Mononuclear cell (primary cell): ENCODE data around the gene GLI2. TPM values are rescaled to one million over a fixed set of nuclear protein-coding genes. Genes with fewer than 3 reads are reported as not detected.

ENCODE experiments used
- H3K27me3 ChIP-seq: 2 replicates; pipeline ENCODE4 v1.6.0; 2011; ENCODE audit warnings: low read length, control low read depth; ENCODE audit not compliant: insufficient read depth
- H3K4me1 ChIP-seq: 2 replicates; pipeline ENCODE4 v1.5.1; 2011; ENCODE audit warnings: mild to moderate bottlenecking, low read length, control low read depth; ENCODE audit not compliant: insufficient read depth
- H3K4me3 ChIP-seq: 2 replicates; pipeline ENCODE4 v1.5.1; 2011; ENCODE audit warnings: mild to moderate bottlenecking, low read length, moderate library complexity
- H3K9me3 ChIP-seq: 2 replicates; pipeline ENCODE4 v1.5.1; 2011; ENCODE audit warnings: low read depth, mild to moderate bottlenecking, control low read depth, low read length
- total RNA-seq: library from RNA; depleted of rRNA; stranded (reverse); fragments of >200 nt; gene quantifications from one replicate; pipeline ENCODE4 v1.2.3, GENCODE V29; 2012

GLI2 gene
- total RNA-seq, 1 donor, result not detected

DNA sequence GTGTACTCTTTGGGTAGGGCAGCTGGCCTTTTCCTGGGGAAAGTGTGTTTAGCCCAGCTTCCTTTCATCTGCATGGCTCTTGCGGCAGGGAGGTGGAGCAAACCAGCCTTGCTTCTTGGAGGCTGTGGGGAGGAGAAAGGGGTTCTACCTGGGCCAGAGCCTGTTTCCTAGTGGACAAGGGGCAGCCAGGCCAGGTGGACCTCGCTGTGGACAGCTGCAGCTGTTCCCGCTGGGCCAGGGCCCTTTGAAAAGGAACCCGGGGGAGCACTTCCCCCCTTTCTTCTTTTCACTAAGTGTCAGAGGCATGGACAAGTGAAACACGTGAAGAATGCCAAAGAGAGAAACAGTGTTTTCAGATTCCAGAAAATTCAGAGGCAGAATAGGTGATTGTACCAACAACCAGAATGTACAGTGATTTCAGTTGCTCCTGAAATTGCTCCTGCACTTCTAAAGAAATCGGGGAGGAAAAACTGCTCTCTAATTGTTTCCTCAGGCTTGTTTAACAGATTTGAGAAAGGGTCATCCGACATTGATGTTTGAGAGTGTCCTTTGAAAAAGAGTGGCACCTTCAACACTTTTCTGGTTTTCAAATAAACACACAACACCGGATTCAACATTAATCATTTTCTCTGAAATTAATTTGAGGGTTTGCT is 3.9 kb downstream of the GLI2 start:
- Histone ChIP-seq H3K4me1 (no peaks in the 10 kb centered on the region), H3K9me3 (no peaks in the 10 kb centered on the region), H3K4me3 (no peak overlapping the region), H3K27me3 (peaks cover 74% of the 10 kb centered on the region)

DNA sequence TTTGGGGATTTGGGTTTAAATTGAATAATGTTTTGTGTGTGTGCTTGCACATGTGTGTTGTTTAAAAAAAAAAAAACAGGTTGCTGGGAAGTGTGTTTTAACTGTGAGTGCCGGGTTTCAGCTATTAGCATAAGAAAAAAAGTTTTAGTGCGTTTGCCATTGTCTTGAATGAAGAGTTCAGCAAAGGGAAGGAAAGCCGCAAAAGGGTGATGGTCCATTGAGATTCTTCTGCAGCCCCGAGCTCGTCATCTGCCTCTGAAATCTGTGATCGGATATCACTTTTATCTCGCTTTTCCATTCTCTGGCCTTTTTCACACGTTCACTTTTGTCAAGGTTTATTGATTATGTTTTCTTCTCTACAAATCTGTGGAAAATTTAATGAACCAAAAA is 4.7 kb downstream of the GLI2 start:
- Histone ChIP-seq H3K4me3 (no peak overlapping the region), H3K27me3 (peaks cover 66% of the 10 kb centered on the region), H3K9me3 (no peaks in the 10 kb centered on the region), H3K4me1 (no peaks in the 10 kb centered on the region)

DNA sequence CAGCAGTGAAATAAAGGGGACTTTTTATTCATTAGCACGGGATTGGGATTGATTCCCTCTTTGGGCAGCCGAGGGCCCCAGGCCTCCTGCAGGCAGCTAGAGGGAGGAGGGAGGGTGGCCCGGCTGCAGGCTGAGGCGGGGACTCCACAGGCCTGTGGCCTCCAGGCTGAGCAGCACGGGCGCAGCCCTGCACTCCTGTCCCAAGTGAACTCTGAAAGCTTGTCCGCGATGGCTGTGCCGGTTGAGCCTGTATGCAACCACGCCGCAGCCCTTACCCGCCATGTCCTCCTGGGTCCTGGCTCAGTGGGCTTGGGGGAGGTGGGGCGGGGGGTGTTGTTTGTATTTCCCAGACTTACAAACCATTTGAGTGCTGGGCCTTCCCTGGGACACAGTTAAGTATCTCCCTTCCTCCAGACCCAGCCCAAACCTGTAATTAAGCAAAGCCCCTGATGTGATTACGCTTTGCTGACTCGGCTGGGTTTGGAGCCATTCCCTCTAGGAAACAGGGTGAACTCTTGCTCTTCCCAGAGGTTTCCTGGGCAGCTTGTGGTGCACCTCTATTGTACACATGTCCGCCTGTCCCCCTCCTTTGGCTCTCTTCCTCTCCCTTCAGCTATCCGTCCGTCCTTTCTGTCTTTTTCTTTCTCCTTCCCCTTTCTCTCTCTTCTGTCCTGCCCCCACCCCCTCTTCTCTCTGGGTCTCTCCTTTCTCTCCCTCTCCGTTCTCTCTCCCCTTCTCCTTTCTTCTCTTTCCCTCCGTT is 5.3 kb downstream of the GLI2 start:
- Histone ChIP-seq H3K4me3 (no peak overlapping the region), H3K9me3 (no peaks in the 10 kb centered on the region), H3K27me3 (peaks cover 66% of the 10 kb centered on the region), H3K4me1 (no peaks in the 10 kb centered on the region)

DNA sequence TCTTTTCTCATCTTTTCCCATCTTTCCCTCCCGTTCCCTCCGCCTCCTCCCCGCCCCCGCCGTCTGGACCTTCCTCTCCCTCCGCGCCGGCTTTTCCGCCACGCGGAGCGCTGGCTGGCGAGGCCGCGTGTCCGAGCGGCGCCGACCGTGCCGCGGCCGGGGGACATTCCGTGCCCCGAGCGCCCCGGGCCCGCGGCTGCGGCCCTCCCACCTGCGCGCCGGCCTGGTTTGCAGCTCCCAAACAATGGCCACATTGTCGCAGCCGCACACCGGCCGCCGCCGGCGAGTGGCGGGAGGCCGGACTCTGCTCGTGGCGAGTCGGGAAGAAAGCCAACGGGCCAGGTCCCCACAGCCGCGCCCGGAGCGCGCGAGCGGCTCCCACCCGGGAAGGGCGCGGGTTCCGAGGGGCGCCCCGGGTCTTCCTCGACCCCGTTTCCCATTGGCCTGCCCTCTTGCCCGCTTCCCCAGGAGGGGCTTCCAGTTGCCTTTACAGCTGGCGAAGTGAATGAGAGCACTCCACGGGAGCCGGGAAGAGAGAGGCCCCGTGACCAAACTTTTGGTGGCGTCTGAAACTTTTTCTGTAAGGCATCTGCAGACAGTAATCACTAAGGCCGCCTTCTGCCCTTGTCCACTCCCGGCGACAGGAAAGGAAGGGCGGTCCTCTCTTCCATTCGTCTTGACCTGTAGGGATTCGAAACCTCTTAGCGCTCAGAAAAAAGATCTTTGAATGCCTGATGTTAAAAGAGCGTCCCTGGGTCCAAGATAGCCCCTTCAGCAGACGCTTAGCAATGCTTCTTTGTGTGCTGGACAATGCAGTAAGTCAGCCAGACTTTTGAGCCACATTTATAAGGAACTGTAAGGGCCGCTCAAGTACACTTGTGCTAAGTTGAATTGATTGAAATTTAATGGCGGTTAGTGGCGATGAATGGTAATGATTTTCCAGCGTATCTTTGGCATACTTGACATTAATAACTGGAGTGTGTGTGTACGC is 6.2 kb downstream of the GLI2 start:
- Histone ChIP-seq H3K9me3 (no peaks in the 10 kb centered on the region), H3K4me1 (no peaks in the 10 kb centered on the region), H3K4me3 (no peak overlapping the region), H3K27me3 (peaks cover 62% of the 10 kb centered on the region)

DNA sequence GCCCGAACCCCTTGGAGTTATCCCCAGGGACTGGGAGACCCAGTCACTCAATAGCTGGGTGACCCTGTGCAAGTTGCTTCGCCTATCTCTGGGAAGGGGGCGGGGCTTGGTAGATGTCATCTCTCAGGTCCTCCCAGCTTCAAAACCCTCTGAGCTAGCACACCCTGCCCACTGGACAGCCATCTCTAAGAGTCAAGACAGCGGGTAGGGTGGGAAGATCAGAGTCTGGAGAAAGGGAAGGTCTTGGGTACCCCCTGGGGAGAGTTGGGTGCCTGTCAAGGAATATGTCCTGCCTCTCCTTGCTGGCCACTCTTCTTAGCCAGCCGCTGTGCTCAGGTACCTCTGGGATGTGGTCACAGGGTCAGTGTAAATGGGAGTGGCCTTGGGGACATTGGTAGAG is 8.0 kb downstream of the GLI2 start:
- Histone ChIP-seq H3K4me1 (no peaks in the 10 kb centered on the region), H3K27me3 (peaks cover 46% of the 10 kb centered on the region)

DNA sequence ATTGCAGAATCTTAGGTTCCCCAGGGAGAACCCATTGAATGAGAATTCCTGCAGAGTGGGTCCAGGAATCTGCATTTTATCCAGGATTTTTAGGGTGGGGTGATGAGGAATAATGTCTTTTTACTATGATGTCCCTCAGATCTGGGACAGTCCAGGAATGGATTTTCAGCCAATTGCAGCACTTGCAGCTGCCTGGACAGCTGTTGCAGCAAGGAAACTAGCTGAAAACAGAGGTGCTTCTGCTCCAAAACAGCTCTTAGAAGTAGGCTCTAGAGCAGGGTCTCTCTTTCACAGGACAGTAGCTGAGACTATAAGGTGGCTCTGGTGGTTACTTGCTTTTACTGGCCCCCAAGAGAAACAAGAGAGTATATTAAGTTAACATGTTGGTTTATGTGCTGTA is 9.1 kb downstream of the GLI2 start:
- peaks cover 34% of the 10 kb centered on the region for H3K27me3 ChIP-seq
- H3K9me3 ChIP-seq, result no peaks in the 10 kb centered on the region
- no peak overlapping the region for H3K4me3 ChIP-seq
- no peaks in the 10 kb centered on the region for H3K4me1 ChIP-seq

More for the DNA sequence above, 8.0 kb downstream of the GLI2 start:
- Histone ChIP-seq H3K4me3 (no peak overlapping the region), H3K9me3 (no peaks in the 10 kb centered on the region)

DNA sequence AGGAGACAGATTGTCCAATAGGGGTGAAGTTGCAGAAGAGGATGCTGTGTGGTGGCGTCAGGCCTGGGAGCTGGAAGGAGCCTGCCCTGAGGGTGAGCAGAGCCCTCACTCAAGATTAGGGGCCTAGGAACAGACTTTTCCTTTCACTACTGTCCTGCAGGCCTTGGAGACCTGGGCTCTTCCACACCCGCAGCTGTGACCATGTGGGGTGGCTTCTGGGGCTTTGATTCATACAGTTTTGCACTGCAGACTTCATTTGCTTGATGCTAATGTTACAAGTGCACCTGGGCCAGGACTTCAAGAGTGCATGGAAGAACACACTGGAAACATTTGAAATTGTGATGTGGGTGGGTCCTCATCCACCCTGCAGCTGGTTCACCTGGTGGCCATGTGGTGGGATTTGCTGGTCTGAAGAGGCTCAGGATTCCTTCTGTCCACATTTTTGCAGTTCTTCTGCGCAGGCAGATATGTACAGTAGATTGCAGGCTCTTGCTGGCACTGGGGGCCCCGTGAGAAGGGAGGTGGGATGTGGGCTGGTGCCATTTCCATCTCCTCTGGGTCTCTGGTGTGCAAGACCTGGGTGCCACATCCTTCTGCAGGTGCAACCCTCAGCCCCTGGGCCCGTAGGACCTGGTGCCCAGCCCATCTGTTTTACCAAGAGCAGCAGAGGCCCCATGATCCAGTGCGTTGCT is 9.9 kb downstream of the GLI2 start:
- Histone ChIP-seq H3K4me3 (no peak overlapping the region), H3K9me3 (no peaks in the 10 kb centered on the region), H3K4me1 (no peaks in the 10 kb centered on the region), H3K27me3 (peaks cover 27% of the 10 kb centered on the region)

DNA sequence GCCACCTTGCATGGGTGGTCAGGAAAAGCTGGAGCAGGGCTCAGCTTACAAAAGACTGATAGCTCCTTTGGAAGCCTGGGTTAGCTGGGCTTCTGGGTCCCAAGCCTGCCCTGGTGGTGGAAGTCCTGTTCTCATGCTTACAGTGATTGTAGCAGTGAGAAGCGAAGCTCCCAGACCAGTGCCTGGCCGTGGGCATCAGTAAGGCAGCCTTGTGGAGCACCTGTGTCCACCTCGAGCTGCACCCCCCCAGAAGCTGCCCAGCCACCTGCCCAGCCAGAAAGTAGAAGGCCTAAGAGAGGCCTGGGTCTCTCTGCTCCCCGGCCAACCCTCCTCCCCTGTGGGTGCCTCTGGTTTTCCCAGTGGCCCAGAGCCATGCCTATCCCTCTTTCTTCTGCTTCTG is 10.5 kb downstream of the GLI2 start:
- H3K9me3 ChIP-seq, result no peaks in the 10 kb centered on the region

DNA sequence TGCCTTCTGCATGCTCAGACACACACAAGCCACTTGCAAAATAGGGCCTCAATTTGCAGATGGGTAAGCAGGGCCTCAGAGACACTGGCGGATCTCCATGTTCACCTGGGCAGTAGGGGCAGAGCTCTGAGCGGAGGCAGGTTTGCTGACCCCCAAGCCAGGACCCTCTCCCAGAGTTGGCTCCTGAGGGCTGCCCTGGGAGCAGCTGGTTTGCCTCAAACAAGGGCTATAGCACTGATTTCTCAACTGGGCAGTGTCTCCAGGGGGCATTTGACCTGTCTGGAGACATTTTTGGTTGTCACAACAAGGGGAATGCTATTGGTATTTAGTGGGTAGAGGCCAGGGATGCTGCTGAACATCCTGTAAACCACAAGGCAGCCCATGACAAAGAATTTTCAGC is 11.6 kb downstream of the GLI2 start:
- no peak overlapping the region for H3K4me3 ChIP-seq
- no peaks in the 10 kb centered on the region for H3K4me1 ChIP-seq
- peaks cover 16% of the 10 kb centered on the region for H3K27me3 ChIP-seq
- no peaks in the 10 kb centered on the region for H3K9me3 ChIP-seq

More for the DNA sequence above, 10.5 kb downstream of the GLI2 start:
- Histone ChIP-seq H3K4me1 (no peaks in the 10 kb centered on the region), H3K4me3 (no peak overlapping the region), H3K27me3 (peaks cover 22% of the 10 kb centered on the region)

DNA sequence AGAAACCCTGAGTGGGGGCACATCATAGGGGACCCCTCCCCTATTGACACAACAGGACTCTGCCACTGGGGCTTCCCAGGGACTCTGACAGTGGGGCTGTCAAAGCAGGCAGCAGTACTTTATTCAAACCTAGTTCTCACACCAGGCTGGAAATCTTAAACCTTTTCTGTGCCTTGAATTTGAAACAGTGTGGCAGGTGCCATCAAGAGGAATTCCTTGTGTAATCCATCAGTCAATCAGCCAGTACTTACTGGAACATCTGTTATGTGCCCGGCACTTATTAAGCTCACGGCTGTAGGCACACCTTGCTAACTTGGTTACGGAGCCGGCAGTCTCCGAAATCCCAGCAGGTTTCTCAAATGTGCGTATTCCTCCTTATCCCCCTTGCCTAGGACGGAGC is 12.0 kb downstream of the GLI2 start:
- H3K9me3 ChIP-seq, result no peaks in the 10 kb centered on the region
- no peak overlapping the region for H3K4me3 ChIP-seq
- peaks cover 12% of the 10 kb centered on the region for H3K27me3 ChIP-seq

DNA sequence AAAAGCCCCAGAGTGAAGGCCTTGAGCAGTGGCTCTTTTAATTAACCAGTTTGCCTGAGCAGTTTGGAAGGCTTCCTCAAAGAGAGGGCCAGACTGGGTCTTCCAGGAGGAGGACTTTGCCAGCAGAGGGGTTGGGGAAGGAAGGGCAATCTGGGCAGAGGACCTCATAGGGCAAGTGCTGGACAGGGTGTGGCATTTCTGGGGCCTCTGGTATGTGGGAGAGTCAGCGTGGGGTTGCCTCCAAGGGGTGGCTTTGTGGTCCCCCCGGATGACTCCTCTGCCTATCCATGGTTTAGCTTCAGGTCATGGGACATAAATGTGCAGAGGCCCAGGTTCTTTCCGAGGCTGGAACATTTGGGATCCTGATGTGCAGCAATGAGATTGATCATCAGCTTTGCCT is 12.6 kb downstream of the GLI2 start:
- no peak overlapping the region for H3K4me3 ChIP-seq

More for the DNA sequence above, 12.0 kb downstream of the GLI2 start:
- no peaks in the 10 kb centered on the region for H3K4me1 ChIP-seq

DNA sequence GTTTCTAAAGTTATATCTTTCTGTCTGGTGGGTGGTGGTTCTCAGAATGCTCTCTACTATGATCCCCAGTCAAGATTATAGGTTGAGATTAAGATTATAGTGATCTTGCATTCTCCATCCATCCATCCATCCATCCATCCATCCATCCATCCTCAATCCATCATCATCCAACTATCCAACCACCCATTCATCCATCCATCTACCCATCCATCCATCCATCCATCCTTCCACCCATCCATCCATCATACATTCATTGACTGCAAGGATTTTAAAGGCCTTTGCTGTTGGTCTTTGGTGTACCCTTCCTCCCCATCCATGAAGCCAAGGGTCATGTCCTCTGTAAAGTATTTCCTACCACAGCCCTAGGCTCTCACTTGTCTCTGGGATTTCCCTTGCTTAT is 13.1 kb downstream of the GLI2 start:
- no peaks in the 10 kb centered on the region for H3K9me3 ChIP-seq
- H3K27me3 ChIP-seq, result peaks cover 1% of the 10 kb centered on the region
- H3K4me1 ChIP-seq, result no peaks in the 10 kb centered on the region
- no peak overlapping the region for H3K4me3 ChIP-seq

More for the DNA sequence above, 12.6 kb downstream of the GLI2 start:
- Histone ChIP-seq H3K9me3 (no peaks in the 10 kb centered on the region), H3K27me3 (peaks cover 5% of the 10 kb centered on the region), H3K4me1 (no peaks in the 10 kb centered on the region)

DNA sequence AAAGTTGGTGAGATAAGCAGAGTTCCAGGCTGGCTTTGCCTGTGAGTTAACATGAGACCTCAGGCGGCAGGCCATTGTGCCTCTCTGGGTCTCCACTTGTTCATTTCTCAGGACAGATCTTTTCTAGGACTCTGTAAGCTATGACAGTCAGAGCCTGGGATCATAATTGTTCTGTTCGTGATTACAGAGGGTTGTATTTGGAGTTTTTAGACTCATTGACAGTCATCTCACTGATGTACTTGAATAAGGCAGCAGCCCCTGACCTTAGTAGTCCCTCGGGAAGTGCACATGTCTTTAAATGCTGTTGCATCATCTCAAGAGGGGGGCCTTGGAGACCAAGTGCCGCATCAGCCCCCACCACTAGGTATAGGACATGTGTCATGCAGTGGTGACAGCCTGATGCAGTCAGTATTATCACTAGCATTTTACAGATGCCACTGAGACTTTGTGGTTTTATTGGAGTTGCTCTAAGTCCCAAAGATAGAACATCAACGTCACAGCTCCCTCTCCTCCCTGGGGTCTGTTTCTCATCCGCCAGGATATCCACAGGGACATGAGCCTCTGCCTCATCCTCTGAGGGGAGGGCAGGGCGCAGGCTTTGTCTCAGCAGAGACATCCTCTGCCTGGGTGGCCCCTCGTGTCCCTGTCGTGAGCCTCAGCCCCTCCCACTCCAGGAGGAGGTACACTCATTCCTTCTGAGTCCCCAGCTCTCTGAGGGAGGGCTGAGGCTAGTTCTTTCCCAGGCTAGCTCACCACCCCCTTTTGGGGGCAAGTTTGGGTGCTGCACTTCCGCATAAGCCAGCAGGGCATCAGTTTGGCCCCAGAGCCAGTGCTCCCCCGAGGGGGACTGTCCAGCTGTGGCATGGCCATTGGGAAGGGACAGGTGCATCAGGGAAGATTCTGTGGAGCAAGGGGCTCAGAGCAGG is 14.1 kb downstream of the GLI2 start:
- Histone ChIP-seq H3K4me3 (no peak overlapping the region), H3K4me1 (no peaks in the 10 kb centered on the region), H3K9me3 (no peaks in the 10 kb centered on the region), H3K27me3 (no peaks in the 10 kb centered on the region)
